ENCODE data around the gene TXNRD2. TPM values are rescaled to one million over a fixed set of nuclear protein-coding genes. Genes with fewer than 3 reads are reported as not detected.
"Not testable (repeated sequence)": the region's sequence is repeated elsewhere in the genome, so short reads cannot be mapped to it uniquely, and the experiment has no call there.

Gene TXNRD2
- total and polyA plus RNA-seq, 8 donors = 9.6 to 41.6 (median 14.8) TPM

DNA sequence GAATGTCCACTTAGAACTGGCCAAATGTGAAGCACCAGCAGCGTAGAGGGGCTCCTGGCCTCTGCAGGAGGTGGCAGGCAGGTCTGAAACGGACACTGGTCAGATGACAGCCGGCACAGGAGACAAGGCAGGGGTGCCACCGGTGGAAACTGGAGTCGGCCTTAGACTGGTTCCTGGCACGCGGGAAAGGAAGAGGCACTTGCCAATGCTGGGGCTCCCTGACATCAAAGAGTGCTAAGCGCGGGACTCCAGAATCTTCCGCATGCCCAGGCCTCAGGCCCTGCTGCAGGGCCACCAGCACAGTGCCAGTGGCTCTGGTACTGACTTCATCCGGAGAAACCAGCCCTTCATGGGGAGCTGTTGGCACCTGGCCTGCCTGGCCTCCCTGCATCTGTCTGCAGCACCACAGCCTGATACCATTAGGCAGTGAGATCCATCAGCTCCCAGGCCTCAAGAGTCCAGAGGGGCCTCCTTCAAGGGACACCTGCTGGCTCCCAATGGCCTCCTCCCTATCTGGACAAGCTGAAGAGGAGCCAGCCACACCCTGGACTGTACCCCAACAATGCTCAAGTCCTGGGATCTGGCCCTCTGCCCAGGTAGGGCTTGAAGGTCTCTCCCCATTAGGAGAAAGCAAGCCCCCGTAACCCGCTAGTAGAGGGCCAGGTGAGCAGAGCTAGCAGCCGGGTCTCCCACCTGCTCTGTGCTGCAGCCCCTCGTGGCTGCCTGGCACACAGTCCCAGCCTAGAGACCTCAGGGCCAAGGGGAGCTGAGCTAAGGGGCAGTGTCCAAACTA is 57.3 kb downstream of the TXNRD2 start:
- TF ChIP-seq, protein P1, sequence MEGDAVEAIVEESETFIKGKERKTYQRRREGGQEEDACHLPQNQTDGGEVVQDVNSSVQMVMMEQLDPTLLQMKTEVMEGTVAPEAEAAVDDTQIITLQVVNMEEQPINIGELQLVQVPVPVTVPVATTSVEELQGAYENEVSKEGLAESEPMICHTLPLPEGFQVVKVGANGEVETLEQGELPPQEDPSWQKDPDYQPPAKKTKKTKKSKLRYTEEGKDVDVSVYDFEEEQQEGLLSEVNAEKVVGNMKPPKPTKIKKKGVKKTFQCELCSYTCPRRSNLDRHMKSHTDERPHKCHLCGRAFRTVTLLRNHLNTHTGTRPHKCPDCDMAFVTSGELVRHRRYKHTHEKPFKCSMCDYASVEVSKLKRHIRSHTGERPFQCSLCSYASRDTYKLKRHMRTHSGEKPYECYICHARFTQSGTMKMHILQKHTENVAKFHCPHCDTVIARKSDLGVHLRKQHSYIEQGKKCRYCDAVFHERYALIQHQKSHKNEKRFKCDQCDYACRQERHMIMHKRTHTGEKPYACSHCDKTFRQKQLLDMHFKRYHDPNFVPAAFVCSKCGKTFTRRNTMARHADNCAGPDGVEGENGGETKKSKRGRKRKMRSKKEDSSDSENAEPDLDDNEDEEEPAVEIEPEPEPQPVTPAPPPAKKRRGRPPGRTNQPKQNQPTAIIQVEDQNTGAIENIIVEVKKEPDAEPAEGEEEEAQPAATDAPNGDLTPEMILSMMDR (IDR thresholded peaks at IDR 0.05) = no peak
- no peaks in the 10 kb centered on the region for H3K36me3 ChIP-seq
- 91 to 93% methylated on average over 15 of the region's 15 CpGs for WGBS, 2 donors
- FAIRE-seq (no peak), ATAC-seq (no peak), DNase-seq (peak in 2 of 6 donors; percentile 41 to 42)
- H3K4me3 ChIP-seq = no peak overlapping the region
- intact Hi-C loops (cut with DNase I) = no loop called here
- H3K4me1 ChIP-seq = no peaks in the 10 kb centered on the region
- H3K27ac ChIP-seq = no peak overlapping the region
- no peaks in the 10 kb centered on the region for H3K27me3 ChIP-seq
- no peaks in the 10 kb centered on the region for H3K9me3 ChIP-seq

- intact Hi-C loops (cut with DNase I); H3K36me3 ChIP-seq; DNase-seq; H3K9me3 ChIP-seq; ATAC-seq; FAIRE-seq; H3K27ac ChIP-seq; H3K4me3 ChIP-seq; H3K4me1 ChIP-seq; H3K27me3 ChIP-seq: not testable (repeated sequence)
- 89 to 90% methylated on average over 8 of the region's 8 CpGs for WGBS, 2 donors
Observed at GRCh38 chr22:19883446-19883845, 58.2 kb downstream of the TXNRD2 start.

GRCh38 chr22:19882446-19883381 is 58.9 kb downstream of the TXNRD2 start:
- intact Hi-C loops (cut with DNase I) = no loop called here
- ATAC-seq (no peak), FAIRE-seq (no peak), DNase-seq (peak in 2 of 6 donors; percentile 48 to 66)
- Histone ChIP-seq H3K9me3 (no peaks in the 10 kb centered on the region), H3K36me3 (no peaks in the 10 kb centered on the region), H3K4me1 (no peaks in the 10 kb centered on the region), H3K27ac (no peak overlapping the region), H3K27me3 (no peaks in the 10 kb centered on the region), H3K4me3 (no peak overlapping the region)
- 91 to 92% methylated on average over 26 of the region's 26 CpGs for WGBS, 2 donors
- TF ChIP-seq, protein P1 (IDR thresholded peaks at IDR 0.05) = no peak

- no peaks in the 10 kb centered on the region for H3K27me3 ChIP-seq
- DNase-seq = peak in 2 of 6 donors; percentile 11 to 52
- H3K36me3 ChIP-seq = no peaks in the 10 kb centered on the region
- TF ChIP-seq, protein P1 (IDR thresholded peaks at IDR 0.05) = no peak
- 77 to 84% methylated on average over 27 of the region's 27 CpGs for WGBS, 2 donors
- H3K9me3 ChIP-seq = no peaks in the 10 kb centered on the region
- H3K4me3 ChIP-seq = no peak overlapping the region
- H3K27ac ChIP-seq = no peak overlapping the region
- no peaks in the 10 kb centered on the region for H3K4me1 ChIP-seq
- FAIRE-seq = no peak
- ATAC-seq = peak in 2 of 4 donors; percentile 14 to 58
- intact Hi-C loops (cut with DNase I) = no loop called here
Observed at GRCh38 chr22:19880786-19881569, 60.6 kb downstream of the TXNRD2 start.
